NCI-H2029 treated with DMSO at 0.1 percent for 48 hours (cell line): ENCODE results near the gene PLGLB1.
"Not testable (repeated sequence)": the region's sequence is repeated elsewhere in the genome, so short reads cannot be mapped to it uniquely, and the experiment has no call there.

Experiments used
- DNase-seq: peaks from one replicate; lab custom pipeline; 2025; lab: John Stamatoyannopoulos, UW

The PLGLB1 gene

GRCh38 chr2:87021744-87022143, at the start of gene PLGLB1:
PLGLB1 (minus strand) TSS chr2:87021844; CDS start chr2:87021783, 61 bp downstream.
- not testable (repeated sequence) for DNase-seq

- not testable (repeated sequence) for DNase-seq
These were observed 42.7 kb upstream of the PLGLB1 start for GRCh38 chr2:87064305-87064704.

- not testable (repeated sequence) for DNase-seq
These were observed 41.8 kb upstream of the PLGLB1 start for GRCh38 chr2:87063431-87063830.

- DNase-seq: not testable (repeated sequence)
These were observed 39.9 kb upstream of the PLGLB1 start for GRCh38 chr2:87061519-87061918.

DNA sequence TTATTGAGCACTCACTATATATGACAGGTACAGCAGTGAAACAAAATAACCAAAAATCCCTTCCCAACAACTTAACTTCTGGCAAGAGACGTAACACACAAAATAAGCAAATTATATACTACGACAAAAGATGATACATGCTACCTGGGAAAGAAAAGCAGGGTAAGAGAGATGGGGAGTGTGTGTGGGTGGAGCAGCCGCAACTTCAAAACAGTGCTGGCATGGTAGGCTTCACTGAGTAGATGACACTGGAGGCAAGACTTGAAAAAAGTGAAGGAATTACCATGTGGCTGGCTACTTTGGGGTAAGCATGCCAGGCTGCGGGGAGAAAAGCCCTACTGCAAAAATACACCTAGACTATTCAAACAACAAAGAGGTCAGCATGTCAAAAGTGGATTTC, 36.0 kb upstream of the PLGLB1 start:
- DNase-seq: not testable (repeated sequence)

- DNase-seq: not testable (repeated sequence)
These were observed 35.2 kb upstream of the PLGLB1 start for GRCh38 chr2:87056843-87057242.

GRCh38 chr2:87056435-87056834, 34.8 kb upstream of the PLGLB1 start:
- DNase-seq: not testable (repeated sequence)

- DNase-seq: not testable (repeated sequence)
These were observed 32.7 kb upstream of the PLGLB1 start for GRCh38 chr2:87054375-87054774.

- not testable (repeated sequence) for DNase-seq
These were observed 19.8 kb upstream of the PLGLB1 start for GRCh38 chr2:87041321-87041978.

- DNase-seq: not testable (repeated sequence)
These were observed 7.0 kb upstream of the PLGLB1 start for GRCh38 chr2:87028607-87029006.

DNA sequence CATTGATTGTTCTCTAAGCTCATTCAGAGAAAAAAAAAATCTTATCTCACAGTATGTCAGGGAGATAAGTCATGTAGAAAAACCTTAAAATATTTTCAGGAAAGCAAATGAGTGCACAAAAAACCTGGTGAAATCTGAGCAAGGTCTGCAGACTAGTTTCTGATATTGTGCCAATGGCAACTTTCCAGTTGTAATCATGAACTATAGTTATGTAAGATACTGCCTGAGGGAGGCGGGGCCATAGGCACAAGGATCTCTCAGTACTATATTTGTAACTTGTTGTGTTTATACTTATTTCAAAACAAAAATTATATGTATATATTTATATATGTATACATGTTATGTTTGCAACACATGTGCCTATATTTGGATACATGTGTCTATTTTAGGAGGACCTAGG, 5.2 kb upstream of the PLGLB1 start:
- DNase-seq: not testable (repeated sequence)

- DNase-seq: not testable (repeated sequence)
These were observed 4.3 kb upstream of the PLGLB1 start for GRCh38 chr2:87025927-87026326.

DNA sequence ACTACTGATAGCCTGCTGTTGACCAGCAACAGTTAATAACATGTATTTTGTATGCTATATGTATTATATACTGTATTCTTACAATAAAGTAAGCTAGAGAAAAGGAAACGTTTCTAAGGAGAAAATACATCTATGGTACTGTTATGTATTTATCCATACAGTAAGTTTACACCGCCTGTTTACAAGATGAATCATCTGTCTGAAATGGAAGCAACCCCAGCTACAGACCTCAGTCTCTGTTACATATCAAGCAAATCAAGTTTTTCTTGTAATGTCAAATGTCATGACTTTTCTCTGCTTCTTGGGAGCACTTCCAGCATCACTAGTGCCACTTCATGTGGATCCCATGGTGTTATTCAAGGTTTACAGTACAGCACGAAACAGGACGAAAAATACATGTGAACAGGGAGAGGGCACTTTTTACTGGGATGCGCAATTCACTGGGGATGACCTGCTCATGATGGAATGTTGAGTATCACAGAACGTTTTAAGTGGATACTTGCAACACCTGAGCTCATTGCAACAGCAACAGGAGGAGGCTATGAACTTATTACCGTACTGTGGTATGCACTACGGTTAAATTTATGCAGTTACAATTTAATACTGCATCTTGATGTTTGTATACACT, 2.5 kb upstream of the PLGLB1 start:
- DNase-seq: not testable (repeated sequence)

GRCh38 chr2:87021043-87021442, 601 bp downstream of the PLGLB1 start:
- not testable (repeated sequence) for DNase-seq

GRCh38 chr2:87019053-87019452, 2.6 kb downstream of the PLGLB1 start:
- not testable (repeated sequence) for DNase-seq

- not testable (repeated sequence) for DNase-seq
These were observed 7.0 kb downstream of the PLGLB1 start for GRCh38 chr2:87014489-87015169.

GRCh38 chr2:87004398-87004797, 17.2 kb downstream of the PLGLB1 start:
- not testable (repeated sequence) for DNase-seq
